Psoas muscle (tissue), 8 donors: ENCODE data around the gene TMEM255A. TPM values are rescaled to one million over a fixed set of nuclear protein-coding genes. Genes with fewer than 3 reads are reported as not detected.

Experiments
- ATAC-seq, 4 donors: fragments of 200-7000 bp; cut with Tn5 transposase; one replicate each; pipeline ENCODE4 v1.9.1; 2020; ENCODE audit warnings: moderate library complexity in 3 of 4, mild to moderate bottlenecking in 2 of 4
- DNase-seq, 2 donors: peaks; one replicate each; pipeline ENCODE4 v3.0.0-alpha.2; 2020
- H3K27ac ChIP-seq: fragments of 200-600 bp; one replicate; pipeline ENCODE4 v1.8.0; 2022
- H3K27me3 ChIP-seq, 3 donors: fragments of 200-600 bp in 1 of 3; one replicate each; pipeline versions ENCODE4 v1.6.1 to v1.8.0; 2013 to 2022; ENCODE audit warnings: low read length in 2 of 3, mild to moderate bottlenecking in 2 of 3, moderate library complexity in 1 of 3; ENCODE audit not compliant: insufficient read depth in 3 of 3
- H3K36me3 ChIP-seq, 2 donors: fragments of 200-600 bp in 1 of 2; one replicate each; pipeline versions ENCODE4 v1.6.1 to v1.8.0; 2013 to 2022; ENCODE audit warnings: low read depth in 1 of 2, mild to moderate bottlenecking in 1 of 2, moderate library complexity in 1 of 2; ENCODE audit not compliant: insufficient read depth in 1 of 2
- H3K4me1 ChIP-seq: fragments of 200-600 bp; one replicate; pipeline ENCODE4 v1.8.0; 2022
- H3K4me3 ChIP-seq: fragments of 200-600 bp; one replicate; pipeline ENCODE4 v1.8.0; 2022; ENCODE audit warnings: mild to moderate bottlenecking
- H3K9me3 ChIP-seq: fragments of 200-600 bp; one replicate; pipeline ENCODE4 v1.8.0; 2022
- WGBS, 3 donors: extraction: QIAGEN DNeasy Blood & Tissue Kit; methylation state at CpG; one replicate each; pipeline versions ENCODE4 v1.1.6 to v1.1.7; 2013; 5-methylcytosine and 5-hydroxymethylcytosine counted together
- intact Hi-C, 2 donors: fragments of 100-400 bp; cut with DNase I; formaldehyde crosslinking; loops; one replicate each; pipeline versions ENCODE4 v1.11.0 to v1.14.2; 2022
- polyA plus RNA-seq, 3 donors: library from polyadenylated mRNA; stranded (reverse); fragments of 200-250 nt; gene quantifications; one replicate each; pipeline ENCODE4 v1.2.3, GENCODE V29; 2013
- total RNA-seq, 4 donors: library from RNA; stranded (reverse); fragmentation: NEBNext Ultra II Directional in 2 of 4; extraction: Animal tissue kit (Norgen Biotek cat#: 25700) in 2 of 4; gene quantifications; one replicate each; pipeline versions ENCODE4 v1.2.1 to v1.2.4, GENCODE V29; 2021 to 2023
- TF ChIP-seq, protein P1 (sequence below): fragments of 200-600 bp; IDR thresholded peaks from one replicate; pipeline ENCODE4 v1.8.0; 2022; ENCODE audit warnings: antibody characterized with exemption
- donor health status: healthy with polysubstance abuse.
- donor health status: DM: no; HTN: no; CAD: no; lungs with moderate emphysema.
- donor health status: Bipolar disorder and iron deficiency.
- donor health status: healthy.
- donor health status: DM: yes; HTN: yes; CAD: no.
- donor health status: DM: no; HTN: no; CAD: no.
- donor health status: DM: no; HTN: no; CAD: no.
- donor health status: DM: yes; HTN: yes; CAD: no.

TMEM255A gene
- total and polyA plus RNA-seq, 7 donors, result 0.06 to 2.0 (median 0.27) TPM

DNA sequence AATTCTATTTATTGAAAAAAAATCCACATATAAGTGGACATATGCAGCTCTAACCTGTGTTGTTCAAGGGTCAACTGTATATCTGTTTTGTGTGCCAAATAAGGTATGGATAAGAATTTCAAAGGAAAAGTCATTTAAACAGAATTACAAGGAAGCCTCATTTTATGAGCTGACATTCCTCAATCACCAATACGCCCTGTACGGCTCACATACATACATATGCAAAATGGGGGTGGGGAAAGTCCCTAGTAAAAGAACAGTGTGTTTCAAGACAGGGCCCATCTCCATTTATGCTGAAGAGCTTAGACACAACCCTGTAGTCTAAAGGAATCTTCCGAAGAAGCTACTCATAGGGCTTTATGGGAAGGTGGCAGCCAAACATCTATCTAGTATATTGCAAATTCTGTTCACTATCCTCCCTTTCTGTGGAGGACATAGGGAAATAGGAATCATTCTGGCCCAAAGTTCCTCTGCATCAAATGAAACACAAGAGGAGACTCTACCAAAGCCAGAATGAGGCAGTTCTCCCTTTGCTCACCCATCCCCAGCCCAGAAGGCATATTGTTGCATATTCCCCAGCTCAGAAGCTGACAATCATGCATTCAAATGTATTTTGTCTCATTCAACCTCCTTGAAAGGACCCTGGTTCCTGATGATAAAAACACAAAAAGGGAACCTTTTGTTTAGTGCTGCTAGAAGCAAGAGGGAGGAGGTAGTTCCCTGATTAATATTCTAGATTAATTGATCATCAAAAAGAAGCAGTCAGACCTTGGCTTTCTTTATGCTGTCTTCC lies 74.4 kb downstream of the TMEM255A start:
- DNase-seq (no peak), ATAC-seq (no peak)
- TF ChIP-seq, protein P1, sequence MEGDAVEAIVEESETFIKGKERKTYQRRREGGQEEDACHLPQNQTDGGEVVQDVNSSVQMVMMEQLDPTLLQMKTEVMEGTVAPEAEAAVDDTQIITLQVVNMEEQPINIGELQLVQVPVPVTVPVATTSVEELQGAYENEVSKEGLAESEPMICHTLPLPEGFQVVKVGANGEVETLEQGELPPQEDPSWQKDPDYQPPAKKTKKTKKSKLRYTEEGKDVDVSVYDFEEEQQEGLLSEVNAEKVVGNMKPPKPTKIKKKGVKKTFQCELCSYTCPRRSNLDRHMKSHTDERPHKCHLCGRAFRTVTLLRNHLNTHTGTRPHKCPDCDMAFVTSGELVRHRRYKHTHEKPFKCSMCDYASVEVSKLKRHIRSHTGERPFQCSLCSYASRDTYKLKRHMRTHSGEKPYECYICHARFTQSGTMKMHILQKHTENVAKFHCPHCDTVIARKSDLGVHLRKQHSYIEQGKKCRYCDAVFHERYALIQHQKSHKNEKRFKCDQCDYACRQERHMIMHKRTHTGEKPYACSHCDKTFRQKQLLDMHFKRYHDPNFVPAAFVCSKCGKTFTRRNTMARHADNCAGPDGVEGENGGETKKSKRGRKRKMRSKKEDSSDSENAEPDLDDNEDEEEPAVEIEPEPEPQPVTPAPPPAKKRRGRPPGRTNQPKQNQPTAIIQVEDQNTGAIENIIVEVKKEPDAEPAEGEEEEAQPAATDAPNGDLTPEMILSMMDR, result no peak
- Histone ChIP-seq H3K4me3 (no peak overlapping the region), H3K27ac (no peak overlapping the region), H3K4me1 (no peaks in the 10 kb centered on the region), H3K36me3 (peaks cover 0 to 9% of the 10 kb centered on the region in 2 donors), H3K27me3 (no peaks in the 10 kb centered on the region), H3K9me3 (no peaks in the 10 kb centered on the region)
- 90 to 97% (median 96%) methylated on average over 3 of the region's 3 CpGs for WGBS, 3 donors
- intact Hi-C loops, result no loop called here

DNA sequence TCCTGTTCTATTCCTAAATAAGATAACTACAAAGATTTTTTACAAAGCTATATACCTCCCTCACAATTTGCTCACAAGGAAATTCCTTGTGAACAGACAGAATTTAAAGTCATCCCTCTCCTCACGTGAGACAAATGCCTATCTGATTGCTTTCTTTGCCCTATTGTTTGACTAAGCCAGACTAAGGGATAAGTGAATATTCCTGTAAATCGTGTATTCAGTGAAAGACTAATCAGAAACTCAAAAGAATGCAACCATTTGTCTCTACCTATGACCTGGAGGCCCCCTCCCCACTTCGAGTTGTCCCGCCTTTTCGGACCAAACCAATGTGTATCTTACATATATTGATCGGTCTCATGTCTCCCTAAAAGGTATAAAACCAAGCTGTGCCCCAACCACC lies 76.0 kb downstream of the TMEM255A start:
- no peak for ATAC-seq

DNA sequence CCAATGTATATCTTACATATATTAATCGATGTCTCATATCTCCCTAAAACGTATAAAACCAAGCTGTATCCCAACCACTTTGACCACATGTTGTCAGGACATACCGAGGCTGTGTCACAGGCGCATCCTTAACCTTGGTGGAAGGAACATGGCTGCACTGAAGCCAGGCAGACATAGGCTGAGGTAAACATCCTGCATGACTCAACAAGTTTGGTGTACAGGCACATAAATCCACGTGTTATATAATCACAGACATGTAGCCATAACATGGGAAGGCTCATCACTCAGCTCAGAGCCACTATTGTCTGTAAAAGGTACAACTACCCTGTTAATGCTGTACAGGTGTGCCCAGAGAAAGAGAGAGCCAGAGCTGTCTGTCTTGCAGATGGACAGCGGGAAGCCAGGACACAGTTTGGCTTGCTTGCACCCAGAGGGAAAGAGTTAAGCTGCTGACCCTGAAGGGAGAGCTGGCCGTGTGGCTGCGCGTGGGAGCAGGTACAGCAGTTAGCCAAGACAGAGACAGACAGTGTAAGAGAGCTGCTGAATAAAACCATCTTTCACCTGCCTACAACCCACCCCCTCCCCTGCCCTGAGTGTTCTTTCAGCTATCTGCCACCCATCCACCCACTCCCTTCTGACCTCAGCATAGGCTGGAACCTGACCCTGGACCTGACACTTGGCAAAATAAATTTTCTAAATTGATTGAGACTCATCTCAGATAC lies 82.9 kb downstream of the TMEM255A start:
- ATAC-seq, result no peak
- TF ChIP-seq, protein P1, result no peak
- no peak for DNase-seq
- H3K4me3 ChIP-seq, result no peak overlapping the region
- 59 to 89% (median 87%) methylated on average over 9 of the region's 9 CpGs for WGBS, 3 donors
- H3K36me3 ChIP-seq, result no peaks in the 10 kb centered on the region
- H3K9me3 ChIP-seq, result no peaks in the 10 kb centered on the region
- intact Hi-C loops, result loop anchor here in 1 of 2 donors (5.0 kb wide), 1 partner anchor 101 kb away; no protein-coding TSS in a partner anchor
- H3K4me1 ChIP-seq, result no peaks in the 10 kb centered on the region
- H3K27me3 ChIP-seq, result no peaks in the 10 kb centered on the region
- H3K27ac ChIP-seq, result no peak overlapping the region

More for the DNA sequence above, 76.0 kb downstream of the TMEM255A start:
- Histone ChIP-seq H3K27ac (no peak overlapping the region), H3K4me1 (no peaks in the 10 kb centered on the region), H3K36me3 (peaks cover 0 to 9% of the 10 kb centered on the region in 2 donors), H3K4me3 (no peak overlapping the region), H3K9me3 (no peaks in the 10 kb centered on the region), H3K27me3 (no peaks in the 10 kb centered on the region)
- intact Hi-C loops, result no loop called here
- WGBS, 3 donors, result 71 to 92% (median 85%) methylated on average over 6 of the region's 6 CpGs
- TF ChIP-seq, protein P1, result no peak
- DNase-seq, result no peak

DNA sequence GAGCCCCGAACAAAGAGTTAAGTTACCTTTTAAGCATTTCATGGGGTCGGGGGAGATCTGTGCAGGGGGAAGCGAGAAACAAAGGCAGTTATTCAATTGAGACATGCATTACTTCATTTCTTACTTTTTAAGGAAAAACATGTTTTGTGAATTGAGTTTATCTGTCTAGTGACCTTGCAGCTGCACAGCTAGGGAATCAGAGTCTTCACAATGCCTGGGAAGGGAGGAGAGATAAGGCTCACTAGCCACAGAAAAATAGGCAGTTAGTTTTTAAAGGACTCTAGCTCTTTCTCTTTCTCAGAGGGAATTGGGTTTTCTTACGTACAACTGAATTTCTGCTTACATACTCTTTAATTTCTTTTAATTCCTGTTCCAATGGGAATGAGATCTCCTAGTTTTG lies 86.9 kb downstream of the TMEM255A start:
- H3K27me3 ChIP-seq, result no peaks in the 10 kb centered on the region
- no peak for DNase-seq
- TF ChIP-seq, protein P1, result no peak
- WGBS, 3 donors, result 73 to 96% (median 92%) methylated on average over 4 of the region's 4 CpGs
- no peak overlapping the region for H3K27ac ChIP-seq
- intact Hi-C loops, result no loop called here
- H3K9me3 ChIP-seq, result no peaks in the 10 kb centered on the region
- no peaks in the 10 kb centered on the region for H3K4me1 ChIP-seq
- no peaks in the 10 kb centered on the region for H3K36me3 ChIP-seq
- ATAC-seq, result no peak
- no peak overlapping the region for H3K4me3 ChIP-seq
